Neural cell (in vitro differentiated cells): Measurements from ENCODE around the gene NACA. TPM values are rescaled to one million over a fixed set of nuclear protein-coding genes. Genes with fewer than 3 reads are reported as not detected.

ENCODE experiments used
- H2AFZ ChIP-seq: fragments of 200-600, 300-800 bp; sonication (generic), shearing (Covaris generic); 2 replicates; pipeline ENCODE4 v1.6.0; 2014; ENCODE audit warnings: low read depth, mild to moderate bottlenecking, antibody characterized with exemption, low read length, moderate library complexity
- H3F3A ChIP-seq: fragments of 200-600 bp; shearing (Covaris generic); 2 replicates; pipeline ENCODE4 v1.6.1; 2016; ENCODE audit warnings: mild to moderate bottlenecking, moderate library complexity, mixed read lengths, antibody characterized with exemption, low read length; ENCODE audit not compliant: insufficient read depth, poor library complexity, severe bottlenecking
- H3K27ac ChIP-seq: fragments of 200-600, 300-800 bp; sonication (generic), shearing (Covaris generic); 2 replicates; pipeline ENCODE4 v1.5.1; 2014; ENCODE audit warnings: mild to moderate bottlenecking, low read length, moderate library complexity
- H3K27me3 ChIP-seq: fragments of 300-800, 200-600 bp; sonication (generic), shearing (Covaris generic); 2 replicates; pipeline ENCODE4 v1.6.0; 2014; ENCODE audit warnings: mild to moderate bottlenecking, low read depth, low read length, moderate library complexity; ENCODE audit not compliant: insufficient read depth
- H3K36me3 ChIP-seq: fragments of 300-800, 200-600 bp; sonication (generic), shearing (Covaris generic); 2 replicates; pipeline ENCODE4 v1.5.1; 2014; ENCODE audit warnings: mild to moderate bottlenecking, antibody characterized with exemption, low read length, moderate library complexity; ENCODE audit not compliant: insufficient read depth
- H3K4me2 ChIP-seq: fragments of 300-800, 200-600 bp; sonication (generic), shearing (Covaris generic); 2 replicates; pipeline ENCODE4 v1.6.0; 2014; ENCODE audit warnings: mild to moderate bottlenecking, low read length
- H3K4me3 ChIP-seq: fragments of 300-800, 200-600 bp; sonication (generic), shearing (Covaris generic); 2 replicates; pipeline ENCODE4 v1.5.1; 2014; ENCODE audit warnings: mild to moderate bottlenecking, low read length, moderate library complexity
- H3K79me2 ChIP-seq: fragments of 200-600 bp; shearing (Covaris generic); replicated peaks from 2 replicates; pipeline ENCODE4 v1.6.0; 2014; ENCODE audit warnings: mild to moderate bottlenecking, low read length, moderate library complexity; ENCODE audit not compliant: insufficient read depth
- H3K9ac ChIP-seq: fragments of 300-800, 200-600 bp; sonication (generic), shearing (Covaris generic); 2 replicates; pipeline ENCODE4 v1.6.1; 2016; ENCODE audit warnings: mild to moderate bottlenecking, low read length, mixed read lengths
- H3K9me2 ChIP-seq: fragments of 200-600 bp; shearing (Covaris generic); 2 replicates; pipeline ENCODE4 v1.6.1; 2016; ENCODE audit warnings: mild to moderate bottlenecking, low read length, mixed read lengths; ENCODE audit not compliant: insufficient read depth
- H3K9me3 ChIP-seq: fragments of 200-600, 300-800 bp; sonication (generic), shearing (Covaris generic); 2 replicates; pipeline ENCODE4 v1.6.1; 2016; ENCODE audit warnings: mild to moderate bottlenecking, mixed run types, low read length, moderate library complexity, mixed read lengths
- H4K20me1 ChIP-seq: fragments of 200-600 bp; shearing (Covaris generic); 2 replicates; pipeline ENCODE4 v1.6.1; 2016; ENCODE audit warnings: mild to moderate bottlenecking, mixed run types; ENCODE audit not compliant: insufficient read depth
- CTCF ChIP-seq: fragments of 450-650 bp; IDR thresholded peaks from 2 replicates; pipeline ENCODE4 v1.5.1; 2014; ENCODE audit warnings: antibody characterized with exemption, mild to moderate bottlenecking, moderate library complexity; ENCODE audit not compliant: poor library complexity, severe bottlenecking
- EZH2 ChIP-seq: fragments of 200-600, 300-800 bp; shearing (Covaris generic), sonication (generic); IDR thresholded peaks from 2 replicates; pipeline ENCODE4 v1.6.1; 2014; ENCODE audit warnings: antibody characterized with exemption, low read length, borderline replicate concordance, mild to moderate bottlenecking; ENCODE audit not compliant: insufficient read depth, poor library complexity, severe bottlenecking
- MXI1 ChIP-seq: fragments of 450-650 bp; conservative IDR thresholded peaks from 2 replicates; pipeline ENCODE4 v1.6.1; 2014; ENCODE audit warnings: antibody characterized with exemption, mild to moderate bottlenecking; ENCODE audit not compliant: poor library complexity, severe bottlenecking
- RAD21 ChIP-seq: fragments of 450-650 bp; conservative IDR thresholded peaks from 2 replicates; pipeline ENCODE4 v1.6.1; 2014; ENCODE audit warnings: antibody characterized with exemption, mild to moderate bottlenecking, moderate library complexity
- REST ChIP-seq: IDR thresholded peaks from 2 replicates; pipeline ENCODE4 v1.6.1; 2012; ENCODE audit warnings: borderline replicate concordance
- polyA plus RNA-seq: library from polyadenylated mRNA; depleted of rRNA; stranded (reverse); fragments of >200 nt; gene quantifications from 2 replicates; pipeline ENCODE4 v1.2.3, GENCODE V29; 2014

The NACA gene
- polyA plus RNA-seq, 1 donor from 2014 or later = 1,797 TPM

- Histone ChIP-seq H3K9ac (no peak overlapping the region), H3K27me3 (no peaks in the 10 kb centered on the region), H3K79me2 (no peaks in the 10 kb centered on the region), H3F3A (peaks cover under 1% of the 10 kb centered on the region), H3K27ac (no peak overlapping the region), H3K4me3 (no peak overlapping the region), H3K4me2 (no peak overlapping the region), H2AFZ (no peak overlapping the region), H3K36me3 (no peaks in the 10 kb centered on the region), H4K20me1 (no peaks in the 10 kb centered on the region), H3K9me2 (no peaks in the 10 kb centered on the region), H3K9me3 (no peaks in the 10 kb centered on the region)
- no peak for TF ChIP-seq EZH2
- TF ChIP-seq RAD21 = no peak
- TF ChIP-seq REST = no peak
- TF ChIP-seq MXI1 = no peak
- no peak for TF ChIP-seq CTCF
Observed at GRCh38 chr12:56694161-56694560, 30.9 kb downstream of the NACA start.

- Histone ChIP-seq H3K27me3 (no peaks in the 10 kb centered on the region), H3K4me3 (peak overlapping the region; percentile 77), H3K9me3 (no peaks in the 10 kb centered on the region), H2AFZ (peak overlapping the region; percentile 79), H3K27ac (peak overlapping the region; percentile 96), H3K9me2 (no peaks in the 10 kb centered on the region), H4K20me1 (no peaks in the 10 kb centered on the region), H3F3A (peaks cover 5% of the 10 kb centered on the region), H3K9ac (peak overlapping the region; percentile 86), H3K4me2 (peak overlapping the region; percentile 38), H3K36me3 (no peaks in the 10 kb centered on the region), H3K79me2 (peaks cover 34% of the 10 kb centered on the region)
- TF ChIP-seq CTCF = no peak
- TF ChIP-seq MXI1 = no peak
- no peak for TF ChIP-seq REST
Observed at GRCh38 chr12:56688846-56689109, 36.3 kb downstream of the NACA start.
